ENCODE data around the gene KAT8.

DNA sequence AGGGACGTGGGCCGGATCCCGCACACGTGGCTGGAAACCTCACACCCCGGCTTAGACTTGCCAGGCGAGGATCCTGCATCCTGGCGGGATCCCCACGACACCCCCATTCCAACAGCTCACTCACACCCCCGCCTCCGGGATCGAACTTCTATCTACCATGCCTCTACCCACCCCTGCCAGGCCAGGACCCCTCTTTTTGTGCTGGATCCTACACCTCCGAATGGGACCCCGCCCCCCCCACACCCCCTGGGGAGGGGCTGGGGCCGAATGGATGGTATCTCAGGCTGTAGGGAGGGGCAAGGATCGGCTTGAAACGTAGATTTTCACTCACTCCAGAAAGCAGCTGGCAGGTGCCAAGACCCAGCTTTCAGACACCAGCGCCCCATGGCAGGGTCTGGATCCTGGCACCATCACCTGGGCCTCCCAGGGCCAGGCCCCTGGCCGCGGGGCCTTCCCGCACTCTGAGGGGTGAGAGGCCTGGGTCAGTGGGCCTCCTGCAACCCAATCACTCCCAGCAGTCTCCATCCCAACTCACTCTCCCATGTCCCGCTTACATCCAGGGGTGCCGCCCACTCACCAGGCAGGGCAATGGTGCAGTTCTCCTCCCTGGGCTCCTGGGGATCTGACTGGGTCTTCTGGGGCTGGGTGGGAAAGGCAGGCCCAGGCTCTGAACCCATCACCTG lies 25.7 kb downstream of the KAT8 start:
- TF ChIP-seq, protein P1, sequence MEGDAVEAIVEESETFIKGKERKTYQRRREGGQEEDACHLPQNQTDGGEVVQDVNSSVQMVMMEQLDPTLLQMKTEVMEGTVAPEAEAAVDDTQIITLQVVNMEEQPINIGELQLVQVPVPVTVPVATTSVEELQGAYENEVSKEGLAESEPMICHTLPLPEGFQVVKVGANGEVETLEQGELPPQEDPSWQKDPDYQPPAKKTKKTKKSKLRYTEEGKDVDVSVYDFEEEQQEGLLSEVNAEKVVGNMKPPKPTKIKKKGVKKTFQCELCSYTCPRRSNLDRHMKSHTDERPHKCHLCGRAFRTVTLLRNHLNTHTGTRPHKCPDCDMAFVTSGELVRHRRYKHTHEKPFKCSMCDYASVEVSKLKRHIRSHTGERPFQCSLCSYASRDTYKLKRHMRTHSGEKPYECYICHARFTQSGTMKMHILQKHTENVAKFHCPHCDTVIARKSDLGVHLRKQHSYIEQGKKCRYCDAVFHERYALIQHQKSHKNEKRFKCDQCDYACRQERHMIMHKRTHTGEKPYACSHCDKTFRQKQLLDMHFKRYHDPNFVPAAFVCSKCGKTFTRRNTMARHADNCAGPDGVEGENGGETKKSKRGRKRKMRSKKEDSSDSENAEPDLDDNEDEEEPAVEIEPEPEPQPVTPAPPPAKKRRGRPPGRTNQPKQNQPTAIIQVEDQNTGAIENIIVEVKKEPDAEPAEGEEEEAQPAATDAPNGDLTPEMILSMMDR (IDR thresholded peaks at IDR 0.05): no peak
- TF ChIP-seq POLR2A (IDR thresholded peaks at IDR 0.05): no peak

Data from body of pancreas (tissue), 4 donors.